ENCODE data around the gene CTIF.
A peak's percentile ranks its signal among the peaks of the same experiment; 100 is the strongest.

Gene CTIF

DNA sequence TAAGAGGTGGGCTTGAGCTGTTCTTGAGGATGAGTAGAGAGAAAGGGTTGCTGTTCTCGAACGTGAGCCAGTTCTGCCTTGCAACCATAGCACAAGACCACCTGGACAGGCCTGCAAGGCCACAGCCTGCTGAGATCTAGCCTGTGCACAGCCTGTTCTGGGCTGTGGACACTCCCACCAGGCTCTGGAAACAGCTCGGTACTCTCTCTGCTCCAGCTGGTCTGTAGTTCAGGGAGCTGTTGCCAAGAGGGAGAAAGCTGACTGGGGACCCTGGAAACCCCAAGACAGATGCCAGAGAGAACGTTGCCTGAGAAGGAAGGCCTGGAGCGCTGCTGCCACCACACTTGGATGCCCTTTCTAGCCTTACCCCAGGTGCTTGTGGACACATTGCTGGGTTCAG is 69.8 kb downstream of the CTIF start:
- H3K36me3 ChIP-seq (ENCODE audit: control insufficient read depth, insufficient read depth, low read length, severe bottlenecking): no peaks in the 10 kb centered on the region
- no peak overlapping the region for H3K9ac ChIP-seq (ENCODE audit: low read length)
- peaks cover 31% of the 10 kb centered on the region for H3K4me1 ChIP-seq (ENCODE audit: control insufficient read depth, insufficient read depth, low read length)
- DNase-seq (ENCODE audit: low read depth): no peak
- no peaks in the 10 kb centered on the region for H3K9me3 ChIP-seq (ENCODE audit: control insufficient read depth, low read length)
- no peak overlapping the region for H3K4me3 ChIP-seq (ENCODE audit: low read length)
- H3K27me3 ChIP-seq (replicated peaks; ENCODE audit: control insufficient read depth, insufficient read depth, low read length): no peaks in the 10 kb centered on the region

DNA sequence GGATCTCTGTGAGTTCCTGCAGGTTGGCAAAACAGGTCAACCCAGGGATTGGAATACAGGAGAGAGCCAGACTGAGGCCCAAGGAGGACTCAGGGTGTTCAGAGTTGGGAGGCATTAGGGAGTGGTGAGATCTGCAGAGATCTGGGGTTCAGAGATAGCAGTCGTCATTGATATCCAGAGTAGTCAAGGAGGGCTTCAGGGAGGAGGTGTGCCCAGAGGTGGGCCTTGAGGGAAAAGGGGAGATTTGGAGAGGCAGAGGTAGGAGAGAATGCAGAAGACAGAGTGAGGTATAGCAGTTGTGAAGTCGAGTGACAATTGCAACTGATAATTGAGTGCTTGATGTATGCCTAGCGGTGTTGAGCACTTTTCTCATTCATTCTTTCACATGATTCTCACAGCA is 70.3 kb downstream of the CTIF start:
- H3K9me3 ChIP-seq (ENCODE audit: control insufficient read depth, low read length): no peaks in the 10 kb centered on the region
- H3K9ac ChIP-seq (ENCODE audit: low read length): no peak overlapping the region
- no peaks in the 10 kb centered on the region for H3K27me3 ChIP-seq (replicated peaks; ENCODE audit: control insufficient read depth, insufficient read depth, low read length)
- H3K4me1 ChIP-seq (ENCODE audit: control insufficient read depth, insufficient read depth, low read length): peaks cover 31% of the 10 kb centered on the region
- H3K36me3 ChIP-seq (ENCODE audit: control insufficient read depth, insufficient read depth, low read length, severe bottlenecking): no peaks in the 10 kb centered on the region
- H3K4me3 ChIP-seq (ENCODE audit: low read length): no peak overlapping the region
- no peak for DNase-seq (ENCODE audit: low read depth)

DNA sequence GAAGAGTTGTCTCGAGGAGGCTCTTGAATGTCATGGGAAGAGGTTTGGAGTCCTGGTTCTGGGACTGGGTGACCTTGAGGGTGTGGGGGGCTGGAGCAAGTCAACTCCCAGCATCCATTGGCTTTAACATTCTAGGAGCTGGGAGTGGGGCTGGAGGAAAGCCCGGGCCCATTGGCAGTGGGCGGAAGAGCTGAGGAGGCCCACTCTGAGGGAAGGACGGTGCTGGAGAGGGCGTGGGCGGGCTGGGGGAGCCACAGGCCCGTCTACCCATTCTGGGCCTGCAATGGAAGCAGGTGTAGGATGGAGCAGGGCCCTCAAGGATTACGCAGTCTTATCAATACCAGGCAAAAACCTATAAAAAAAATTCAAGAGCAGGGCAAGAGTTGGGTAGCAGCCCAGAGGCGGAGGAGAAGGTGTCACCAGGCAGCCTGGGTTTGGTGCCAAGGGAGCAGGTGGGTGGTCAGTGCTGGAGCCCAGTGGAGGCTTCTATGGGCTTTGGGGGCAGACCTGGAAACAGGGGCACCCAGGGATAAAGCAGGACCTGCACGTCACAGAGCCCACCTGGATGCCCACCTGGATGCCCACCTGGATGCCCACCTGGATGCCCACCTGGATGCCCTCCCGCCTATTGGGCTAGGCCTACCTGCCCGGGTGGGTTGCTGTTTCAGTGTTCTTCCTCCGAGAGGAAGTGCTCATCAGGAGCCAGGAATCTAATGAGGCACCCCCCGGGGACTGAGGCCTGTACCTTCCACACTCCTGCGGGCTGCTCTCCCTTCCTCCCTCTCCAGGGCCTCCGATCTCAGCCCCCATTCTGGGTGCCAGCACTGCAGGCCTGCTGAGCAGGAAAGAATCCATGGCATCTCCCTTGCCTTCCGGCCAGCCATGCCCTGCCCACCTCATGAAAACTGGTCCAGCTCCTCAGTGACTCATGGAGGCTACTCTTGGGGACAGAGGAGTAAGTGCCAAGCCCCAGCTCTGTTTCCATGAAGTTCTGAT is 71.3 kb downstream of the CTIF start:
- Histone ChIP-seq H3K36me3 (ENCODE audit: control insufficient read depth, insufficient read depth, low read length, severe bottlenecking) (no peaks in the 10 kb centered on the region), H3K4me3 (ENCODE audit: low read length) (no peak overlapping the region), H3K4me1 (ENCODE audit: control insufficient read depth, insufficient read depth, low read length) (peaks cover 31% of the 10 kb centered on the region), H3K27me3 (replicated peaks; ENCODE audit: control insufficient read depth, insufficient read depth, low read length) (no peaks in the 10 kb centered on the region), H3K9me3 (ENCODE audit: control insufficient read depth, low read length) (no peaks in the 10 kb centered on the region), H3K9ac (ENCODE audit: low read length) (no peak overlapping the region)
- peak; percentile 71 for DNase-seq (ENCODE audit: low read depth)

- Histone ChIP-seq H3K9me3 (ENCODE audit: control insufficient read depth, low read length) (no peaks in the 10 kb centered on the region), H3K27me3 (replicated peaks; ENCODE audit: control insufficient read depth, insufficient read depth, low read length) (no peaks in the 10 kb centered on the region), H3K36me3 (ENCODE audit: control insufficient read depth, insufficient read depth, low read length, severe bottlenecking) (no peaks in the 10 kb centered on the region), H3K4me3 (ENCODE audit: low read length) (no peak overlapping the region), H3K9ac (ENCODE audit: low read length) (no peak overlapping the region), H3K4me1 (ENCODE audit: control insufficient read depth, insufficient read depth, low read length) (peaks cover 32% of the 10 kb centered on the region)
- DNase-seq (ENCODE audit: low read depth): no peak
Observed at GRCh38 chr18:48611203-48611602, 72.4 kb downstream of the CTIF start.

- Histone ChIP-seq H3K4me1 (ENCODE audit: control insufficient read depth, insufficient read depth, low read length) (peaks cover 32% of the 10 kb centered on the region), H3K9me3 (ENCODE audit: control insufficient read depth, low read length) (no peaks in the 10 kb centered on the region), H3K27me3 (replicated peaks; ENCODE audit: control insufficient read depth, insufficient read depth, low read length) (no peaks in the 10 kb centered on the region), H3K4me3 (ENCODE audit: low read length) (no peak overlapping the region), H3K36me3 (ENCODE audit: control insufficient read depth, insufficient read depth, low read length, severe bottlenecking) (no peaks in the 10 kb centered on the region), H3K9ac (ENCODE audit: low read length) (no peak overlapping the region)
- no peak for DNase-seq (ENCODE audit: low read depth)
Observed at GRCh38 chr18:48611785-48612480, 73.1 kb downstream of the CTIF start.

GRCh38 chr18:48612511-48612910 is 73.7 kb downstream of the CTIF start:
- no peak for DNase-seq (ENCODE audit: low read depth)
- Histone ChIP-seq H3K9me3 (ENCODE audit: control insufficient read depth, low read length) (no peaks in the 10 kb centered on the region), H3K27me3 (replicated peaks; ENCODE audit: control insufficient read depth, insufficient read depth, low read length) (no peaks in the 10 kb centered on the region), H3K36me3 (ENCODE audit: control insufficient read depth, insufficient read depth, low read length, severe bottlenecking) (no peaks in the 10 kb centered on the region), H3K4me3 (ENCODE audit: low read length) (no peak overlapping the region), H3K9ac (ENCODE audit: low read length) (no peak overlapping the region), H3K4me1 (ENCODE audit: control insufficient read depth, insufficient read depth, low read length) (peaks cover 32% of the 10 kb centered on the region)

GRCh38 chr18:48612917-48613316 is 74.1 kb downstream of the CTIF start:
- Histone ChIP-seq H3K4me1 (ENCODE audit: control insufficient read depth, insufficient read depth, low read length) (peaks cover 32% of the 10 kb centered on the region), H3K27me3 (replicated peaks; ENCODE audit: control insufficient read depth, insufficient read depth, low read length) (no peaks in the 10 kb centered on the region), H3K9me3 (ENCODE audit: control insufficient read depth, low read length) (no peaks in the 10 kb centered on the region), H3K4me3 (ENCODE audit: low read length) (no peak overlapping the region), H3K9ac (ENCODE audit: low read length) (no peak overlapping the region), H3K36me3 (ENCODE audit: control insufficient read depth, insufficient read depth, low read length, severe bottlenecking) (peaks cover under 1% of the 10 kb centered on the region)
- DNase-seq (ENCODE audit: low read depth): no peak

GRCh38 chr18:48613589-48614404 is 75.0 kb downstream of the CTIF start:
- Histone ChIP-seq H3K4me1 (ENCODE audit: control insufficient read depth, insufficient read depth, low read length) (peaks cover 29% of the 10 kb centered on the region), H3K27me3 (replicated peaks; ENCODE audit: control insufficient read depth, insufficient read depth, low read length) (no peaks in the 10 kb centered on the region), H3K9me3 (ENCODE audit: control insufficient read depth, low read length) (no peaks in the 10 kb centered on the region), H3K9ac (ENCODE audit: low read length) (no peak overlapping the region), H3K36me3 (ENCODE audit: control insufficient read depth, insufficient read depth, low read length, severe bottlenecking) (peaks cover 4% of the 10 kb centered on the region), H3K4me3 (ENCODE audit: low read length) (no peak overlapping the region)
- DNase-seq (ENCODE audit: low read depth): no peak

- no peak for DNase-seq (ENCODE audit: low read depth)
- H3K9ac ChIP-seq (ENCODE audit: low read length): no peak overlapping the region
- H3K4me3 ChIP-seq (ENCODE audit: low read length): no peak overlapping the region
- no peaks in the 10 kb centered on the region for H3K9me3 ChIP-seq (ENCODE audit: control insufficient read depth, low read length)
- H3K36me3 ChIP-seq (ENCODE audit: control insufficient read depth, insufficient read depth, low read length, severe bottlenecking): peaks cover 22% of the 10 kb centered on the region
- H3K4me1 ChIP-seq (ENCODE audit: control insufficient read depth, insufficient read depth, low read length): peaks cover 24% of the 10 kb centered on the region
- no peaks in the 10 kb centered on the region for H3K27me3 ChIP-seq (replicated peaks; ENCODE audit: control insufficient read depth, insufficient read depth, low read length)
Observed at GRCh38 chr18:48615566-48616401, 77.0 kb downstream of the CTIF start.

DNA sequence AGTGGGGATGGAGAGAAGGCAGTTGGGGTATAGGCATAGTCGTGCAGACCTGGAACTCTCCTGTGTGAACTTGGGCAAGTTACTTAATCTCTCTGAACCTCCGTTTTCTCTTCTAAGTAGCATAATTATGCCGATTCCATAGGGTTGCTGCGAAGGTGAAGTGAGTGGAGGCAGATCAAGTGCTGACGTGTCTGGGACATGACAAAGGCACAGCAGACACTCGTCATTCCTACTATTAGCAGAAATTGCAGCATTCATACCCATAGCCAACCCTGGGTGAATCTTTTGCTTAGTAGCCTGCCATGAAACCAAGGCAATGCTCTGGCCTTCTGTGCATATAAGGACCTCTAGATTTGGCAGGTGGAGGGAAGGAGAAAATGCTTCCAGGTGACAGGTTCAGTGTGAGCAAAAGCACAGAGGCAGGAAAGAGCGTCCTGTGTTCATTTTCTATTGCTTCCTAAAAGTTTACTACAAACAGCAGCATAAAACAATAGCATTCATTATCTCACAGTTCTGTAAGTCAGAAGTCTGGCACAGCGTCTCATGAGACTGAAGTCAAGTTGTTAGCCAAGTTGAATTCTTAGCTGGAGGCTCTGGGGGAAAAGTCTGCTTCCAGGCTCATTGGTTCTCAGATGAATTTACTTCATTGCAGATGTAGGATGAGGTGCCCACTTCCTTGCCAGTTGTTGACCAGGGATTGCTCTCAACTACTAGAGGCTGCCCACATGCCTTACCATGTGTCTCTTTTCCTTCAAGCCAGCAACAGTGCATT is 77.8 kb downstream of the CTIF start:
- Histone ChIP-seq H3K4me3 (ENCODE audit: low read length) (no peak overlapping the region), H3K9ac (ENCODE audit: low read length) (no peak overlapping the region), H3K36me3 (ENCODE audit: control insufficient read depth, insufficient read depth, low read length, severe bottlenecking) (peaks cover 29% of the 10 kb centered on the region), H3K9me3 (ENCODE audit: control insufficient read depth, low read length) (no peaks in the 10 kb centered on the region), H3K4me1 (ENCODE audit: control insufficient read depth, insufficient read depth, low read length) (peaks cover 24% of the 10 kb centered on the region), H3K27me3 (replicated peaks; ENCODE audit: control insufficient read depth, insufficient read depth, low read length) (no peaks in the 10 kb centered on the region)
- DNase-seq (ENCODE audit: low read depth): peak; percentile 43
